HG03469 (cell line): ENCODE measurements around the gene HMX3.

ENCODE experiments used
- ATAC-seq: cut with Tn5 transposase; IDR thresholded peaks from one replicate; pipeline ENCODE4 v1.9.1; 2021; ENCODE audit warnings: mild to moderate bottlenecking, moderate library complexity, moderate number of reproducible peaks; ENCODE audit not compliant: unreplicated experiment

Gene HMX3

DNA sequence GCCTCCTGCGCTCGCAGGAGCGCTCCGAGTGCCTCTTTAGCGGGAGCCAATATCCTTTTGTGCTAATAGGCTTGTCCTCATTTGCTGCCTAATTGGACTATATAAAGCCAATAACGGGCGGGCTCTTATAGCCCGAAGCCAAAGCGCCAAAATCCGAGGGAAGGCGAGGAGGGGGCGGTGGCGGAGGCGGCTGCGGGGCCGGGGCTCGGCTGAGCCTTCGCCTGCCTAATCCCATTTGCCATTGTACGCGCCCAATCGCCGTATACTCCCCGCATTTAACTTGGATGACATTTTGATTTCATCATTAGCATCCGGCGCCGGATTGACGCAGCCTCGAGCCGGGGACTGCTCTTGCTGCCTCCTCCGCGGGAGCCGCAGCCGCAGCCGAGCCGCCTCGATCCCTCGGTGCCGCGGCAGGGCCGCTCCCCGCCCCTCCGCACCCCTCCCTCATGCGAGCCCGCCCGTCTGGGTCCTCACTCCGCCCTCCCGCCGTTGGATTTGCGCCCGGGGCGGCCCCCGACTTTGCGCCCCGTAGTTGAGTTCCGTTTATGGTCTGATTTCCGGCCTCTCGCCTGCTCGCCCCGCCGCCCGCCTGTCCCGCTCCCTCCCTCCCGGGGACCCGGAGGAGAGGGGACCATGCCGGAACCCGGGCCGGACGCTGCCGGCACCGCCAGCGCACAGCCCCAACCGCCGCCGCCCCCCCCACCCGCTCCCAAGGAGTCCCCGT is at the start of gene HMX3:
Gene HMX3 (plus strand): TSS at position 556 of the 727 bp plus-strand sequence. CDS start 81 bp downstream, at position 637.
- no peak for ATAC-seq

DNA sequence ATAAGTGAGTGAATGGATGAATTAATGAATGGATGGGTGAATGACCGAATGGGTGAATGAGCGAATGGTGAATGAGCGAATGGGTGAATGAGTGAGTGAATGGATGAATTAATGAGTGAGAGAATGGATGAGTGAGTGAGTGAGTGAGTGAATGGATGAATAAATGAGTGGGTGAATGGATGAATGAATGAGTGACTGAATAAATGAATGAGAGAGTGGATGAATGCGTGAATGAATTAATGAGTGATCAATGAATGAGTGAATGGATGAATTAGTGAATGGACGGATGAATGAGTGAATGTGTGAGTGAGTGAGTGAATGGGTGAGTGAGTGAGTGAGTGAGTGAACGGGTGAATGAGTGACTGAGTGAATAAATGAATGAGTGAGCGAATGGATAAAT is 49.5 kb upstream of the HMX3 start:
- ATAC-seq: no peak

DNA sequence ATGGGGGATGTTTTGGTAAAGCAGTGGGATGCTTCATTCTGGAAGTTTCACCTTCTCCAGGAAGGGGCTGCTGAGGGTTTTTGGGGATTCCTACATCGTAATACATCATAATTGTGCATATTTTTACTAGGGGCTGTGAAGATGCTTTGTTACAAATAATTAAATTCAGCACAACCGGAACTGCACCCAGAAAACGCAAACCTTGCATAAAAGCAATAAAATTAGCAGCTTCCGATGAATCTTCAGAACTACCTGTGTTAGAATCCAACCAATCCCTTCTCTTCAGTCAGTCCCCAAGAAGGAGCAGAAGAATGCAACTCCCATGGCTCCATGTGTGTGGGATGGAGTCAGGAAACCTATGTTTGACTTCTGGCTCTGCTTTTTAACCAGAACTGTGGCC is 48.4 kb upstream of the HMX3 start:
- ATAC-seq: no peak

- ATAC-seq: no peak
Measured at GRCh38 chr10:123087786-123088185, 48.0 kb upstream of the HMX3 start.

- ATAC-seq: no peak
Measured at GRCh38 chr10:123092635-123093414, 42.9 kb upstream of the HMX3 start.

DNA sequence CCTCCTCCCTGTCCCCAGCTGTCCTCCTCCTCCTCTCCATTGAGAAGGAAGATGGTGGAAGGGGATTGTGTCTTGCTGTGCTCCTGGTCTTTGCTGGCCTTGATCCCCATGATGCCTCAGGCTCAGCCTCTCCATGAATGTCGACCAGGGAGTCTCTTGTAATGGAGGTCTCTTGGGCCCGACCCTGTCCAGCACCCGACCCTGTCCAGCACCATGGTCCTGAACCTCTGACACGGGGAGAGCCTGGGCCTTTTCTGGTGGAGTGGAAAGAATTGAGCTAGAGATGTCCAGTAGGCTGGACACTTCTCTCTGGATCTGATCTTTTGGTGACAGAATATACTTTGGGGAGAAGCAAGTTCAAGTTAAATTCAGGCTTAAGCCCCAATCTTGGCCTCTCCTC is 42.3 kb upstream of the HMX3 start:
- ATAC-seq: no peak

DNA sequence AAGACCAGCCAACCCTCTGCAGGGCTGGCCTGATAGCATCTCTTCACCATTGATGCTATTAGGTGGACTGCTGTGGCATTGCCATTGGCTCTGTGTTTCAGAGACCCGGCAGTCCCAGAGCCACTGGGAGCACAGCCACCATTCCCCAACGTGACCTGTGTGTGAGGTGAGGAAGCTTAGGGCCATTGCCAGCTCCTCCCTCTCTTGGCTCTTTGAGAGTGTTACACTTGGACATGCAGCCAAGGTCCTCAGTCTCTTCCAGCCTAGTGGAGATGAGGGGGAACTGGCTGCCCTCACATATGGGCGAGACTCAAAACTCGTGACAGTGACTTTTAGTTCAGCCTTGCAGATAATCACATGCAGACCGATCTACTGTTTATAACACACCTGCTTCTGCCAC is 39.3 kb upstream of the HMX3 start:
- ATAC-seq: no peak

- no peak for ATAC-seq
Measured at GRCh38 chr10:123097039-123097438, 38.7 kb upstream of the HMX3 start.

GRCh38 chr10:123100030-123100762 is 35.6 kb upstream of the HMX3 start:
- ATAC-seq: no peak

DNA sequence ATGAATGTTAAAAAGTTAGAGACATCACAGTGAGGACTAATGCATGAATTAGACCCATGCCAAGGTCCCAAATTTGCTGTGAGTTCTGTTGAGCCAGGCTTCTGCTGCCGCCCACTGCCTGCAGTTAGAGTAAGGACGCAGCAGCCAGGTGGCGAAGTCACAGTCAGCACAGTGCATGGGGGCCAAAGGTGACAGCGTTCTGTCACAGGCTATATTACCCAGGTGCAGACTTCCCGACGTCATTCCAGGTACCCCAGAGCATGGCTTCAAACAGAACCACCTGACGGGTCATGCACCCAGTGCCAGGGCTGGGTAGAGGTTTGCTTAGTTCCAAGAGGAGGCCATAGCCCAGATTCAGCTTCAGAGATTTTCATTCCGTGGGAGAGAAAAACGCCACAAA is 33.9 kb upstream of the HMX3 start:
- ATAC-seq: no peak

GRCh38 chr10:123102673-123103072 is 33.1 kb upstream of the HMX3 start:
- no peak for ATAC-seq

DNA sequence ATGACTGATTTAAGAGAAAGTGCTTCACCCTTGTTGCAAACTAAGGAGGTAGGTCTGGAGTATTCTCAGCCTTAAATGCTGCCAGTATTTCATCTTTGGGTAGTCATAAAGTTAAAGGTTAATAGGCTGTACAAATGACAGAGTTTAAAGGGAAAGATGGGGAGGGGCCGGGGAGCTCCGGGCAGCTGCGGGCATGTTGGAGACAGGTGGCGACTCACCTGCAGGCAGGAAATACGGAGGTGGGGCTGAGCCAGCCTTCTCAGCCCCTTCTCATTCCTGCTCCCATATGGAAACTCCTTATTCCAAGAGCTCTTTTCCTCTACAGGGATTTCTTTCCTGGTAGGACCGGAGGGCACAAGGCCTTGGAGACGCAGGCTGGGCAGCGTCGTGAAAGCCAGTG is 31.8 kb upstream of the HMX3 start:
- no peak for ATAC-seq

DNA sequence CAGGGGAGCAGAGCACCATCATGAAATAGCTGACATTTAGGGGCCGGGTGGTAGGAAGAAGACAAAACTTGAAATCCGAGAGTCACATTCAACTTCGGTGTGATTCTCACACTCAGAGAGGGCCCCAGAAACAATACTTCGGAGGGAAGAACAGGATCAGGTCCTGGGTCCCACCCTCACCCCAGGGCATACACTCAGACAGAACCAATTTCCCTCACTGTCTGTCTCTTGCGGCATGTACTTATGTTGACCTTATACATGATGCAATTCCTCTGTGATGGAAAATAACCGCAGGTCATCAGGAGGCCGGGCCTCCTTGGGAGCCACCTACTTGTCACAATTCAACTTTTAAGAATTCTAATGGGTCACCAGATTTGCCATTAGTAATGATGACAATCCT is 26.3 kb upstream of the HMX3 start:
- no peak for ATAC-seq

- ATAC-seq: no peak
Measured at GRCh38 chr10:123117644-123118417, 17.9 kb upstream of the HMX3 start.

DNA sequence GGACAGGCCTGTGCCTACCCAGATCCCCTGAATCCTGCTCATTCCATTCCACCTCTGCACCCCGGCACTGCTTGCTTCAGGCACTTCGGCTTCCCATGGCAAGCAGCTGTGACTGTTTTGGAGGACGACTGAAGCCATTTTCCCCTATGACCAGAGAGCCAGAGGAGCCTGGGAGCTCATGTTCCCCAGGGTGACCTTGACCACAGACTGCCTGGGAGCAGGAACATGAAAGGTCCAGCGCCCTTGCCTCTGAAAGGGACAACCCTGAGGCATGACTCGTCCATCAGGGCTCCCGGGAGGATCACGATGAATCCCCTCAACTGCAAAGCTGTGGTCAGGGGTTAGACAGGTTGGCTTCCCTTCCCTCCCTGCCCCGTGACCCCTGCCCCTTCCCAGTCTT is 16.7 kb upstream of the HMX3 start:
- ATAC-seq: no peak

GRCh38 chr10:123126246-123126645 is 9.5 kb upstream of the HMX3 start:
- ATAC-seq: no peak

- ATAC-seq: no peak
Measured at GRCh38 chr10:123129618-123130271, 6.0 kb upstream of the HMX3 start.

- ATAC-seq: no peak
Measured at GRCh38 chr10:123132576-123133477, 2.9 kb upstream of the HMX3 start.

GRCh38 chr10:123133541-123134342 is 2.0 kb upstream of the HMX3 start:
- no peak for ATAC-seq
